Keratinocyte (primary cell): Measurements from ENCODE around the gene ABI3. TPM values are rescaled to one million over a fixed set of nuclear protein-coding genes. Genes with fewer than 3 reads are reported as not detected.
A peak's percentile ranks its signal among the peaks of the same experiment; 100 is the strongest.
"Not testable (repeated sequence)": the region's sequence is repeated elsewhere in the genome, so short reads cannot be mapped to it uniquely, and the experiment has no call there.

Experiments used
- DNase-seq: peaks from one replicate; pipeline ENCODE4 v3.0.0-alpha.2; 2011; ENCODE audit warnings: low read depth, missing footprints, low spot score
- FAIRE-seq: peaks from 2 replicates; lab custom pipeline; 2011; peaks lifted over from hg19 to GRCh38; lab: Jason Lieb, UNC
- H2AFZ ChIP-seq: 2 replicates; pipeline ENCODE4 v1.6.0; 2012; ENCODE audit warnings: low read length, control low read depth, inconsistent platforms; ENCODE audit not compliant: control insufficient read depth
- H3K27ac ChIP-seq: 2 replicates; pipeline ENCODE4 v1.5.1; 2011; ENCODE audit warnings: low read length; ENCODE audit not compliant: control insufficient read depth, insufficient read depth
- H3K27me3 ChIP-seq: 3 replicates; pipeline ENCODE4 v1.6.0; 2011; ENCODE audit warnings: low read length; ENCODE audit not compliant: control insufficient read depth, insufficient read depth; ENCODE audit errors: extremely low read depth
- H3K36me3 ChIP-seq, 2 experiments: 2 replicates in 1 of 2; 3 replicates in 1 of 2; pipeline ENCODE4 v1.5.1; 2011; ENCODE audit warnings: low read length in 2 of 2, mild to moderate bottlenecking in 1 of 2; ENCODE audit not compliant: control insufficient read depth in 2 of 2, insufficient read depth in 2 of 2; ENCODE audit errors: extremely low read depth in 1 of 2
- H3K4me1 ChIP-seq: 3 replicates; pipeline ENCODE4 v1.5.1; 2011; ENCODE audit warnings: low read length; ENCODE audit not compliant: control insufficient read depth, insufficient read depth; ENCODE audit errors: extremely low read depth
- H3K4me2 ChIP-seq: 3 replicates; pipeline ENCODE4 v1.6.0; 2011; ENCODE audit warnings: low read depth, low read length; ENCODE audit not compliant: control insufficient read depth, insufficient read depth; ENCODE audit errors: extremely low read depth
- H3K4me3 ChIP-seq, 3 experiments: fragments of 200-600 bp in 1 of 3; sonication (generic) in 1 of 3; 2 replicates in 2 of 3; 3 replicates in 1 of 3; pipeline ENCODE4 v1.5.1; 2011 to 2016; ENCODE audit warnings: low read length in 3 of 3, mild to moderate bottlenecking in 3 of 3, control low read depth in 2 of 3, inconsistent platforms in 1 of 3, low read depth in 1 of 3, mixed read lengths in 1 of 3, mixed run types in 1 of 3, moderate library complexity in 1 of 3; ENCODE audit not compliant: control insufficient read depth in 2 of 3, insufficient read depth in 2 of 3; ENCODE audit errors: extremely low read depth in 1 of 3
- H3K79me2 ChIP-seq: 2 replicates; pipeline ENCODE4 v1.6.0; 2012; ENCODE audit warnings: low read length; ENCODE audit not compliant: control insufficient read depth, insufficient read depth
- H3K9ac ChIP-seq: 3 replicates; pipeline ENCODE4 v1.6.0; 2011; ENCODE audit warnings: low read length; ENCODE audit not compliant: control insufficient read depth, insufficient read depth; ENCODE audit errors: extremely low read depth
- H3K9me1 ChIP-seq: 3 replicates; pipeline ENCODE4 v1.6.0; 2011; ENCODE audit warnings: low read length; ENCODE audit not compliant: control insufficient read depth, insufficient read depth; ENCODE audit errors: extremely low read depth
- H3K9me3 ChIP-seq: 2 replicates; pipeline ENCODE4 v1.5.1; 2012; ENCODE audit warnings: low read depth, low read length; ENCODE audit not compliant: control insufficient read depth
- H4K20me1 ChIP-seq: 3 replicates; pipeline ENCODE4 v1.6.0; 2011; ENCODE audit warnings: low read length; ENCODE audit not compliant: control insufficient read depth, insufficient read depth; ENCODE audit errors: extremely low read depth
- CTCF ChIP-seq, 3 experiments: IDR thresholded peaks in 1 of 3; conservative IDR thresholded peaks in 1 of 3; optimal IDR thresholded peaks in 1 of 3; 2 replicates in 2 of 3; 3 replicates in 1 of 3; pipeline versions ENCODE3 to v1.5.1; 2011; ENCODE audit warnings: low read length in 3 of 3, mild to moderate bottlenecking in 3 of 3, moderate library complexity in 2 of 3, control low read depth in 1 of 3, inconsistent platforms in 1 of 3; ENCODE audit not compliant: insufficient read depth in 2 of 3; ENCODE audit errors: extremely low read depth in 1 of 3
- EZH2 ChIP-seq: IDR thresholded peaks from one replicate; pipeline ENCODE4 v1.6.1; 2012; ENCODE audit warnings: inconsistent platforms, mild to moderate bottlenecking, low read length, moderate library complexity
- dilution Hi-C: fragments of 300-500 bp; cut with MboI; formaldehyde crosslinking; loops from one replicate; pipeline ENCODE4 v1.7.0; 2020; ENCODE audit warnings: low sequenced_read_pairs; ENCODE audit not compliant: extremely low pct_ligation_motif_present
- polyA plus RNA-seq, 5 experiments: library from polyadenylated mRNA; depleted of rRNA in 3 of 5; stranded (reverse) in 3 of 5; stranded (forward) in 1 of 5; unstranded in 1 of 5; fragments of >200 nt; gene quantifications; 1 replicate in 1 of 5; 2 replicates in 3 of 5; 3 replicates in 1 of 5; pipeline versions ENCODE4 v1.2.1 to v1.2.3, GENCODE V29; 2011 to 2012; ENCODE audit warnings: missing spikeins in 2 of 5, low read depth in 1 of 5, low replicate concordance in 1 of 5

The ABI3 gene
- polyA plus RNA-seq, 1 donor (not counting 4 experiments of a cell fraction or from before 2014, with no cell fraction given), result not detected

- DNase-seq (peak; percentile 11), FAIRE-seq (no peak)
- H3K79me2 ChIP-seq, result no peaks in the 10 kb centered on the region
- TF ChIP-seq CTCF (optimal IDR thresholded peaks at IDR 0.05 in 1 of 3, IDR thresholded peaks at IDR 0.05 in 1 of 3, conservative IDR thresholded peaks at IDR 0.05 in 1 of 3; ENCODE audit: extremely low read depth in 1 of 3, insufficient read depth in 2 of 3, low read length in 3 of 3), result no peak
- TF ChIP-seq EZH2, result no peak
- no peaks in the 10 kb centered on the region for H3K27me3 ChIP-seq
- H3K9me1 ChIP-seq, result no peaks in the 10 kb centered on the region
- H4K20me1 ChIP-seq, result no peaks in the 10 kb centered on the region
- no peaks in the 10 kb centered on the region for H3K9me3 ChIP-seq
- H3K4me2 ChIP-seq, result peak overlapping the region; percentile 80
- H3K4me1 ChIP-seq, result peaks cover 5% of the 10 kb centered on the region
- no peaks in the 10 kb centered on the region for H3K36me3 ChIP-seq
- peak overlapping the region; percentile 87 for H2AFZ ChIP-seq
- H3K27ac ChIP-seq, result no peak overlapping the region
- dilution Hi-C loops, result no loop called here
- H3K9ac ChIP-seq, result peak overlapping the region; percentile 62
- H3K4me3 ChIP-seq, result peak overlapping the region in 2 of 3 experiments; percentile 57 to 60
Observed at GRCh38 chr17:49260817-49261291, 50.3 kb downstream of the ABI3 start.

- FAIRE-seq, H3K9me3 ChIP-seq, dilution Hi-C loops, H3K36me3 ChIP-seq, DNase-seq, H3K27me3 ChIP-seq, H3K9me1 ChIP-seq, H4K20me1 ChIP-seq, H3K27ac ChIP-seq, H2AFZ ChIP-seq, H3K79me2 ChIP-seq, H3K9ac ChIP-seq, H3K4me3 ChIP-seq, H3K4me2 ChIP-seq: not testable (repeated sequence)
- peaks cover 12% of the 10 kb centered on the region for H3K4me1 ChIP-seq
Observed at GRCh38 chr17:49261540-49261939, 51.0 kb downstream of the ABI3 start.

- H3K27me3 ChIP-seq, result no peaks in the 10 kb centered on the region
- no peak overlapping the region for H3K27ac ChIP-seq
- H3K9ac ChIP-seq, result no peak overlapping the region
- no peaks in the 10 kb centered on the region for H4K20me1 ChIP-seq
- H3K79me2 ChIP-seq, result no peaks in the 10 kb centered on the region
- dilution Hi-C loops, result no loop called here
- H2AFZ ChIP-seq, result peak overlapping the region; percentile 86
- H3K36me3 ChIP-seq, result no peaks in the 10 kb centered on the region
- DNase-seq, result peak; percentile 40
- peak overlapping the region; percentile 34 for H3K4me2 ChIP-seq
- TF ChIP-seq CTCF (optimal IDR thresholded peaks at IDR 0.05 in 1 of 3, IDR thresholded peaks at IDR 0.05 in 1 of 3, conservative IDR thresholded peaks at IDR 0.05 in 1 of 3; ENCODE audit: extremely low read depth in 1 of 3, insufficient read depth in 2 of 3, low read length in 3 of 3), result no peak
- TF ChIP-seq EZH2, result no peak
- H3K9me1 ChIP-seq, result no peaks in the 10 kb centered on the region
- peaks cover 8% of the 10 kb centered on the region for H3K4me1 ChIP-seq
- FAIRE-seq, result peak; percentile 97
- no peaks in the 10 kb centered on the region for H3K9me3 ChIP-seq
- H3K4me3 ChIP-seq, result no peak overlapping the region
Observed at GRCh38 chr17:49266233-49266632, 55.7 kb downstream of the ABI3 start.
